ENCODE data around the gene ACSS3. TPM values are rescaled to one million over a fixed set of nuclear protein-coding genes. Genes with fewer than 3 reads are reported as not detected.

The ACSS3 gene
- total RNA-seq, 1 experiment from 2014 or later = 19.3 TPM

DNA sequence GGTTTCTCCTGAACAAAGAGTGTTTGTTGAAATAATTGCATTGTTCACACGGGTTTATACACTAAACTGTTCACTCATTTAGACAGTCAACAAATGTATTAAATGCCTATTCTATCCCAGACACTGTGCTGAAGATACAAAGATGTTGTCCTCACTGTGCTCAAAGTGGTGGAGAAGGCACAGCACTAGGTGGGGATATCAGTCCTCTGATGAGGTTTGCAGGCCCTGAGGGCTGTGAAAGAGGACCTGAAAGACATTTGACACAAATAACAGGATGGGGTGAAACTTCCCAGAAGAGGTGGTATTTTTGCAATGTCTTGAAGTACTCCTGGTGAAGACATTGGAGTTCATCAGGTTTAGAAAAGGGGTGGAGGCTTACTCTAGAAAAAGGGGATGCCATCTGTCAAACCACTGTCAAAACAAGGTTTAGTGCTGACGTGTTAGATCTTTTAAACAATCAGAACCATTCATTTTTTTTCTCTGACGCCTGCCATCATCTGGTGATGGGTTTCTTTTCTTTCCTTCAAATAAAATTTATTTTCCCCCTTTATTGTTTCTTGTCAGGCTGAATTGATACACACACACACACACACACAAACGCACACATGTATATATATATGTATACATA lies 69.5 kb downstream of the ACSS3 start:
- peaks cover 0 to 12% (median 8%) of the 10 kb centered on the region in 3 experiments; a peak in 4 of 7 replicates for H3K36me3 Mint-ChIP-seq (ENCODE audit: insufficient read depth in 1 of 3, low read depth in 3 of 3)
- Histone ChIP-seq H3K56ac (ENCODE audit: insufficient read length, low read depth, low read length) (no peak overlapping the region), H2AK5ac (ENCODE audit: insufficient read length, low read length) (no peak overlapping the region), H3K79me2 (ENCODE audit: insufficient read depth, low read length) (no peaks in the 10 kb centered on the region), H3K23me2 (ENCODE audit: insufficient read length, low read depth, low read length, poor library complexity, severe bottlenecking) (no peaks in the 10 kb centered on the region), H2AFZ (ENCODE audit: low read length) (no peak overlapping the region), H3K9me3 (ENCODE audit: control insufficient read depth, low read depth, low read length) (no peaks in the 10 kb centered on the region), H3T11ph (ENCODE audit: low read length) (no peak overlapping the region), H4K91ac (ENCODE audit: insufficient read length, low read depth, low read length) (no peak overlapping the region), H3K4me1 (ENCODE audit: insufficient read depth, low read length) (no peaks in the 10 kb centered on the region), H2BK120ac (ENCODE audit: low read depth, low read length, poor library complexity, severe bottlenecking) (no peak overlapping the region), H3K27me3 (ENCODE audit: insufficient read depth, low read length) (no peaks in the 10 kb centered on the region), H3K79me1 (ENCODE audit: insufficient read depth, low read depth, low read length, poor library complexity, severe bottlenecking) (no peaks in the 10 kb centered on the region), H4K5ac (ENCODE audit: insufficient read length, low read depth, low read length) (no peak overlapping the region), H2BK15ac (ENCODE audit: low read depth, low read length) (no peak overlapping the region), H4K8ac (replicated peaks; ENCODE audit: insufficient read length, low read depth, low read length) (no peak overlapping the region), H3K18ac (ENCODE audit: insufficient read length, low read depth, low read length) (no peak overlapping the region), H2BK12ac (ENCODE audit: insufficient read length, low read depth, low read length) (no peak overlapping the region), H4K20me1 (ENCODE audit: control insufficient read depth, insufficient read depth, insufficient read length) (no peaks in the 10 kb centered on the region), H2BK20ac (ENCODE audit: low read depth, low read length, poor library complexity, severe bottlenecking) (no peak overlapping the region), H3K14ac (ENCODE audit: insufficient read depth, low read length) (no peak overlapping the region), H3K4me2 (ENCODE audit: insufficient read depth, insufficient read length, low read length) (no peak overlapping the region), H3K4ac (ENCODE audit: low read depth, low read length) (no peak overlapping the region), H3K9ac (ENCODE audit: extremely low read depth, insufficient read length, low read length) (no peak overlapping the region), H3K23ac (ENCODE audit: insufficient read length, low read depth, low read length) (no peak overlapping the region), H2BK5ac (ENCODE audit: insufficient read length, low read length) (no peak overlapping the region), H3K27ac (ENCODE audit: insufficient read length, low read depth, low read length) (no peak overlapping the region)
- no peak overlapping the region for H3K27ac Mint-ChIP-seq
- no peak for TF ChIP-seq CTCF (conservative IDR thresholded peaks at IDR 0.05)
- no CpG with 5 or more reads among the region's 4 CpGs for WGBS (ENCODE audit: extremely low coverage, insufficient read length, low lambda C conversion rate)
- DNase-seq = no peak
- H3K9me3 Mint-ChIP-seq = no peaks in the 10 kb centered on the region
- H3K4me3 Mint-ChIP-seq = no peak overlapping the region
- H3K27me3 Mint-ChIP-seq (ENCODE audit: low read depth) = no peaks in the 10 kb centered on the region
- H3K4me1 Mint-ChIP-seq = no peaks in the 10 kb centered on the region

All from H9 (cell line).